ENCODE results near the gene SLC6A18.

DNA sequence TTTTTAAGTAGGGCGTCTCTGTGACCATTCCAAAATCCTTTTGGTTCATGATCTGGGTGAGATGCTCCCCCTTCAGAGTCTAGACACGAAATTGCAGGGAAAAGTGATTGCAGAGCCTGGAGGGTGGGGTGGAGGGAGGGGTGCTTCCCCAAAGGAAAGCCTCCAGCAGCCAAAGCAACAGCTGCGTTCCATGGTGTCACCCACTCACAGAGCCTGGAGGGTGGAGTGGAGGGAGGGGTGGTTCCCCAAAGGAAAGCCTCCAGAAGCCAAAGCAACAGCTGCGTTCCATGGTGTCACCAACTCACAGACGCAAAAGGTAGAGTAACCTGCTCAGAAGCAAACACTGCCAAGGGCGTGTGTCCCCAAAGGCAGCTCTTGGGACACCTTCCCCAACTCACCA lies 22.6 kb downstream of the SLC6A18 start:
- TF ChIP-seq EP300 (IDR thresholded peaks at IDR 0.05; ENCODE audit: borderline replicate concordance in 1 of 2, control insufficient read depth in 1 of 2, low read depth in 2 of 2, low read length in 2 of 2) (no peak), NR2C2 (IDR thresholded peaks at IDR 0.05; ENCODE audit: borderline replicate concordance, control insufficient read depth, insufficient read length, low read depth) (no peak), CTCF (IDR thresholded peaks at IDR 0.05 in 2 of 3, conservative IDR thresholded peaks at IDR 0.05 in 1 of 3; ENCODE audit: control insufficient read depth in 2 of 3, extremely low read depth in 1 of 3, insufficient read depth in 1 of 3, low read depth in 3 of 3, low read length in 3 of 3) (no peak), SIN3A (IDR thresholded peaks at IDR 0.05; ENCODE audit: low read depth, low read length) (no peak), TAF1 (IDR thresholded peaks at IDR 0.05; ENCODE audit: borderline replicate concordance, low read depth, low read length) (no peak), EZH2 (IDR thresholded peaks at IDR 0.05; ENCODE audit: borderline replicate concordance, control insufficient read depth, low read depth, low read length) (no peak), YY1 (IDR thresholded peaks at IDR 0.05; ENCODE audit: low read depth, low read length) (no peak), ZSCAN29 (IDR thresholded peaks at IDR 0.05) (no peak), POLR2A (IDR thresholded peaks at IDR 0.05; ENCODE audit: low read depth, low read length) (no peak), LARP7 (IDR thresholded peaks at IDR 0.05) (no peak)
